Fibroblast of upper back skin (primary cell): Measurements from ENCODE around the gene CDH13.

ENCODE experiments used
- DNase-seq: peaks from one replicate; pipeline ENCODE4 v3.0.0-alpha.2; 2013

The CDH13 gene

GRCh38 chr16:83802554-83803205, 1175.9 kb downstream of the CDH13 start:
- DNase-seq: no peak

GRCh38 chr16:83803811-83804210, 1177.0 kb downstream of the CDH13 start:
- DNase-seq: no peak

DNA sequence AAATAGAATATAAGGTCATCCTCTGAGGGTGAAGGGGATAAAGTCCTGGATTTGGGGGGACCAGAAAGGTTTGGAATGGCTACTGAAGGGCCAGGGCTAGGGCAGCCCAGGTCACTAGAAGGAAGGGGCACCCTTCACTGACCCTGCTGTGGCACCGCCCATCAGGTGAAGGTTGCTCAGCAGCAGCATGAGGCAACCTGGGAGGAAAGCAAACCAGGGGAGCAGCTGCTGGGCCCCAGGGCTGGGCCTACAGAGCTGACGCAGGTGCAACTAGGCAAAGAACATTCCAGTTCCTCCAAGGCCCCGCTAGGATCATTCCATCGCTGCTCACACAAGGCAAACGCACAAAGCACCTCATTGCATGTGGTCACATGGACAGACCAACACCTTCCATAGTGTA, 1177.6 kb downstream of the CDH13 start:
- no peak for DNase-seq

DNA sequence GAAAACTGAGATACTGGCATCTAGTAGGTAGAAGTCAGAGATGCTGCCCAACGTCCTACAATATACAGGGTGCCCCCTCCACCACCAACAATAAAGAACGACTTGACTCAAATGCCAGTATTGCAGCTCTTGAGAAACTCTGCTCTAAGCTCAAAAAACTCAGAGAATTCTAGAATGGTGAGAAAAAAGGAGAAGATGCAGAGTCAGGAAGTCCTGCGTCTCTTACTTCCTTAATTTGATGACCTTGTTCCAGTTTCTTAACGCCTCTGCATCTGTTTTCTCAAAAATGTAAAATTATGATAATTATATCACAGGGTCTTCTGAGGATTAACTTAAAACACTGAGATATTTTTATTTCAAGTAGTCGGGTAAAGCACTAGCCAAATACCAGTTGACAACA, 1179.3 kb downstream of the CDH13 start:
- DNase-seq: no peak

DNA sequence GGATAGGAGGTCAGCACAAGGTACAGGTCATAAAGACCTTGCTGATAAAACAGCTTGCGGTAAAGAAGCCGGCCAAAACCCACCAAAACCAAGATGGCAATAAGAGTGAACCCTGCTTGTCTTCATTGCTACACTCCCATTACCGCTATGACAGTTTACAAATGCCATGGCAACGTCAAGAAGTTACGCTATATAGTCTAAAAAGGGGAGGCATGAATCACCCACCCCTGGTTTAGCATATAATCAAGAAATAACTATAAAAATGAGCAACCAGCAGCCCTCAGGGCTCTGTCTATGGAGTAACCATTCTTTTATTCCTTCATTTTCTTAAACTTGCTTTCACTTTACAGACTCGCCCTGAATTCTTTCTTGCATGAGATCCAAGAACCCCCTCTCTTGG, 1180.0 kb downstream of the CDH13 start:
- no peak for DNase-seq

- DNase-seq: no peak
Measured at GRCh38 chr16:83807327-83807709, 1180.5 kb downstream of the CDH13 start.

- DNase-seq: peak; percentile 90
Measured at GRCh38 chr16:83807710-83808572, 1181.2 kb downstream of the CDH13 start, which contains the start of gene HSBP1. HSBP1 (plus strand) TSS chr16:83807978; CDS start chr16:83808077, 99 bp downstream.

GRCh38 chr16:83808573-83809014, 1181.8 kb downstream of the CDH13 start:
- DNase-seq: no peak

DNA sequence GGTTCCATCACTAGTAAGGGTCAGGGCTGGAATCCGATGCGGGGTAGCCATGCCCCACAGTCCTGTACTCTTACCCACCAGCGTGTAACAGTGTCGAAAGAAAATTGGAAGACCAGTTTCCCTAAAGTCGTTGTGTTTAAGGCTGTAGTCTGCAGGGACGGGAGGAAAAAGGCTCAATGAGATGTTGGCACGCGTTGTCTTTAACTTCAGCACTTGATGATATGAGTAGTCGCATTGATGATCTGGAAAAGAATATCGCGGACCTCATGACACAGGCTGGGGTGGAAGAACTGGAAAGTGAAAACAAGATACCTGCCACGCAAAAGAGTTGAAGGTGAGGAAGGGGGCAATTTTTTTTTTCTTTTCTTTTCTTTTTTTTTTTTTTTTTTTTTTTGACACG, 1182.3 kb downstream of the CDH13 start:
- DNase-seq: no peak

DNA sequence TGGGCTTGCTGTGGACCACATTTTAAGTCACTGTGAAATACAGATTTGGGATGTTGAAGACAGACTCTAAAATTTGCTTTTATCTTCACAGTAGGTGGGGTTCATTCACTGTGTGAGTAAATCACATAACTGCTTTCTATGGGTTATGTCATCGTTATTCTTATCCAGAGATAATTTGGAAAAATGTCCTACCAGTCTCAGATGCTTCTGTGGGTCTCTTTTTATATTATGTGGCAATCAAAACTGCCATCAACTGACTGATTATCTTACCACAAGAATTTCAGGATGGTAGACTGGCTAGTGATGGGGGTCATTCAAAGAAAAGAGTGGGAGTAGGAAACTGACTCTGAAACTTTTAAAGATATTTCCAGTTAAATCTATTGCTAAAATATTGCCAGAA, 1184.1 kb downstream of the CDH13 start:
- DNase-seq: peak; percentile 54

GRCh38 chr16:83813823-83814658, 1187.3 kb downstream of the CDH13 start:
- peak; percentile 77 for DNase-seq

DNA sequence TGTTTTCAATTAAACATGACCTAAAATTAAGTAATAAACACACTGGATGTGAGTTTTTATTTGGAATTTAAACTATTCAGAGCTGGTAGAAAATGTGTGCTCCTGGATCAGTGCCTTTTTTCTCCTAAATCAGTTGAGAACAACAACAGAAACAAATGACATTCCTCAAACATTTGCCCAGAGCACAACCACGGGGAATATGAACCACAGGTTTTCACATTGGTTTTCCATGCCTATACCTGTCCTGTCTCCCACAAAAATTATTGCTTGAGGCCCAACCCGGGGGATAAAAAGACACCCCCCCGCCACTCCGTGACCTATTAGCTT, 1187.9 kb downstream of the CDH13 start:
- DNase-seq: no peak

DNA sequence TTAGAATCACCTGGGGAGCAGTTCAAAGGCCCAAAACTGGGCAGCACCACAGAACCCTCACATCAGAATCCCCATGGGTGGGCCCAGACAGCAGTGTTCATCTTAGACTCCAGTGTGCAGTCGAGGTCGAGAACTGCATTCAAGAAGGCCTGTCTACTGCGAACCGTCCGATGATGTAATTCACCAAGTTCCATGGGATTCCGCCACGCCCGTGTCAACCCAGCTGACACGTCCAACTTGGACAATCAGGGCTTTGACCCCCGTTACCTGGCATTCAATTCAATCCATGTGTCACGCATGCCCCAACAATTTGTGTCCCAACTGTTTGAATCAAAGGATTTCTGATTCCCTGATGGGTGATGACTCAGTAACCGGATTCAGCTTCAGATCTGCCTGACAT, 1190.3 kb downstream of the CDH13 start:
- no peak for DNase-seq

DNA sequence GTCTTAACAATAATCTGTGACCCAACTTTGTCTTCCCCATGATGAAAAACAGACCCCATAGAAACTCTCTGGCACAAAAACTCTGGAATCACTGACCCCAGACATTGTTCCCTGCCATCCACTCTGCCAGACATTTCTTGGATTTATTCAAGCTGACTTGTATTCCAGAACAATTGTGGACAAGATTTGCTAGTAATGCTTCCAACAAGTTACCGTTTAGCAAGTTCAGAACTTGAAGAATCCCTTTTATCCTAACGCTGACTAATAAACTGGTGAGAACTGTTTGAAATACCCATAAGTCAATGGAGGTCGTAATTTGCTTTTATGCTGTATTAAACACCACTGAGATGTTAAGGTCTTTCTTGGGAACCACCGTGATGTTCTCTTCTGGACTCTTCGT, 1191.5 kb downstream of the CDH13 start:
- DNase-seq: no peak

DNA sequence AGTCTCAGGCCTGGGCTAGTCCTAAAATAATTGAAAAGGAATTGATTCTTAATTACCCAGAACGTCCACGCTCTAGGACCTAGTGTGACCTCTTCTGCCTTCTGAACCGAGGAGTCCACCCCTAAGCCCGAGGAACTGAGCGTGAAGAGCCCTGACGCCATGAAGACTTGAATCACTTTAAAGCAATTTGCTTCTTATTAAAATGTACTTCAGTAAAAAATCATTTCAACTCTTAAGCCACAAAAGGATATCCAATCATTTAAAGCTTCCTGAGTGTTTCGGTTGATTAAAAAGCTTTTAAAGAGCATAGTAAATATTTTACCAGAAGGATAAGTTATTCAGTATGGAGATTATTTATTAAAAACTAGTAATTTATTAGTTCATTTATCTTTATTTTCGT, 1192.6 kb downstream of the CDH13 start:
- no peak for DNase-seq

GRCh38 chr16:83826146-83826913, 1199.6 kb downstream of the CDH13 start:
- DNase-seq: peak; percentile 82

DNA sequence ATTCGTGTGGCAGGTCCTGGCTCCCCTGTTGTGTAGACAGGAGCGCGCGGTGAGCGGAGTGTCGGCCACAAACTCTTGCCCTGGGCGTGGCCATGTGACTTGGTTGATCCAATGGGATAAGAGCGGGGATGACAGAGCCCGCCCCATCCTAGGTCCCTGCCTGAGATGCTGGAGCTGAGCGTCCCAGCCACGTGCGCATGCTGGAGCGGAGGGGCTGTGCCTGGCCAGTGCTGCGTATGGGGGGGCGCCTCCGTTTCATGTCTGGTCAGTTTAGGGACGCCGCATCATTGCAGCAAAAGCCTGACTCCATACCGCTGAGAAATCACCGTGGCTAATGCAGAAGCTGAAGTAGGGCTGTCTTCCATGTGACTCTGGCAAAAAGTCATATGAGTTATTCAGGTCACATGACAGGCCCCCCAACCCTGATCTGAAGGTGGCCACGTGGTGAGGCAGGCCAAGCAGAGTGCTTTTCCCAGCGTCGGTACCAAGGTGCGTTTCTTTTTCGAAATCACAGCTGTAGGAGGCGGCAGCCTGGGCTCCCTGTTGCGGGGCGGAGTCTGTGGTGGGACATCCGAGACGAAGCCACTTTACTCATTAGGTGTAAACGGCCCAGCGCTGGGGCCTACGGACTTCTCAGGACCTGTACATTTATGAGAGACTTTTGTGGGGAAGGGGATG, 1203.5 kb downstream of the CDH13 start:
- DNase-seq: no peak

DNA sequence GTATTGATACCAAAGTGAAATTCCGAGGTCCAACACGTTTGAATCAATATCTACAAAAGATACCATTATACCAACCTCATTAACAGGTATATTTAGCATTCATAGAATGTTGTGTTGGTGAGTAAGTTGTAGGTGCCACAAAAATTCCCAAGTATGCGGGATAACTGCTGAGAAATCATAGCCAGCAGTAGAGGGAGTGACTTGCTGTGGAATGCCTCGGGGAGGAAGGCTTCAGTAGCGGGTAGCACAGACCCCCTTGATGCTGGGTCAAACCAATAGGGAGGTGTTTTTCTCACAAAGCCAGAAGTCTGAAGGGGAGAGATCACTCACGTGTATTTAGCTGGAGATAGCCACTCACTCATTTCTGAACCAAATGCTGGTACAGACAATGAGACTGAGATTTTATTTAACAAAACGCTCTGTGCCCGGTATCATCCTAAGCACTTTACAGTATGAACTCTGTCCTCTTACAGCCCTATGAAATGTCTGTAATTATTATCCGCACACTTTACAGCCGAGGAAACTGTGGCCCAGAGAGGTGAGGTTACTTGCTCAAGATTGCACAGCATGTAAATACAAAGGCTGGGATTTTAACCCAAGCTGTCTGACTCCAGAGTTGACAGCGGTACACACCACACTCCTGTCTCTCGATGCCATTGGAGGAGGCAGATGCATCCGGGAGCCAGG, 1204.1 kb downstream of the CDH13 start:
- DNase-seq: peak; percentile 33

DNA sequence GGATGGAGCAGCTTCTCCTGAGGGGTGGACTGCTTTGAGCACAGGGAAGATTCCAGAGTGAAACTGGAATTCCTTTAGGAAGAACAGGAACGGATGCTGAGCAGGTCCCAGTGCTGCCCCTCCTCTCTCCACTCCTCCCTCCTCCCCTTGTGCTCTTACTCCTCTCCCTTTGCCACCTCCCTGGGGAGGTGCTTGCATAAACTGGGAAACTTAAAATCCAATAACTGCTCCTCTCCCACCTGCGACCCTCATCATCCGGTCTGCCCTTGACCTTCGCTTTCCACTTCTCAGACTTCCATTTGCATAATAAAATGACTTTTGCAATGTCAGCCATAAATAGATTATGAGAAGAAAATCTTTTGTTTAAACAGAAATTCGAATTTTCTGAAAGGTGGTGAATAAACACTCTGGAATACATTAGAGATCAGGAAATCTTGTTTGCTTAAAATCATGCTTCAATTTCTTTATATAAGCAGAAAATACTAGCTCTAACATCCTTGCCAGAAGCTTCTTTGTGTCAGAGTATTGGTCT, 1204.8 kb downstream of the CDH13 start:
- DNase-seq: no peak

- no peak for DNase-seq
Measured at GRCh38 chr16:83833921-83834320, 1207.2 kb downstream of the CDH13 start.
